ENCODE measurements around the gene DNAH17.

Gene DNAH17

GRCh38 chr17:78571329-78571728 lies 5.9 kb downstream of the DNAH17 start:
- H3K36me3 ChIP-seq (ENCODE audit: insufficient read depth, low read length): no peaks in the 10 kb centered on the region
- H3K27ac ChIP-seq (ENCODE audit: low read depth, low read length): no peak overlapping the region
- H3K4me3 ChIP-seq (ENCODE audit: low read depth in 1 of 2, low read length in 2 of 2): no peak overlapping the region
- no peaks in the 10 kb centered on the region for H3K4me1 ChIP-seq (ENCODE audit: insufficient read depth, low read length)
- no peak overlapping the region for H3K9ac ChIP-seq (ENCODE audit: low read length)
- no peaks in the 10 kb centered on the region for H3K27me3 ChIP-seq (ENCODE audit: control insufficient read depth in 1 of 2, insufficient read depth in 2 of 2, low read length in 2 of 2)
- no peaks in the 10 kb centered on the region for H3K9me3 ChIP-seq (ENCODE audit: low read length)

DNA sequence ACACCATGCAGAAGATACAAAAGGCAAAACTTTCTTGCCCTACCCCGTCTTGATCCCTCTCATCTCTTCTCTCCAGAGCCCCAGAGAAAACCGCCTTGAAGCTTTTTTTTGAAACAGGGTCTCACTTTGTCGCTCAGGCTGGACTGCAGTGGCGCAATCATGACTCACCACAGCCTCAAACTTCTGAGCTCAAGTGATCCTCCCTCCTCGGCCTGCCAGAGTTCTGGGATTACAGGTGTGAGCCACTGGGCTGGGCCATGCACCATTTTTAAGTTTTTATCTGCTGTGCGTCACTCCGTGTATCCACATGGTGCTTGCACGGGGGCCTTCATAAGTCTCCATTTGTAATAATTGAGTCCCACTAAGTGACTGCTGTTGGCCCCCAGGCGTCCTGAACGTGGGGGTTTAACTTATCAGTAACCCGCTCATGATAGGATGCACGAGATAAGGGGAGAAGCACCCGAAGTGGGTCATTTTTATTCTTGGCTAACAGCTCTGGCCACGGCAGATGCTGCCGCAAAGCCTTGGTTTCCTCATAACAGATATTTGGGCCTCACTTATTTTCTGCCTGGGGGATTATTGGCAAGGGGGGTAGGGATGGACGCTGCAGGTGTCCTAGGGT lies 8.6 kb downstream of the DNAH17 start:
- Histone ChIP-seq H3K4me1 (ENCODE audit: insufficient read depth, low read length) (no peaks in the 10 kb centered on the region), H3K9ac (ENCODE audit: low read length) (no peak overlapping the region), H3K36me3 (ENCODE audit: insufficient read depth, low read length) (no peaks in the 10 kb centered on the region), H3K9me3 (ENCODE audit: low read length) (no peaks in the 10 kb centered on the region), H3K4me3 (ENCODE audit: low read depth in 1 of 2, low read length in 2 of 2) (no peak overlapping the region), H3K27ac (ENCODE audit: low read depth, low read length) (no peak overlapping the region), H3K27me3 (ENCODE audit: control insufficient read depth in 1 of 2, insufficient read depth in 2 of 2, low read length in 2 of 2) (no peaks in the 10 kb centered on the region)

- Histone ChIP-seq H3K9me3 (ENCODE audit: low read length) (no peaks in the 10 kb centered on the region), H3K27me3 (ENCODE audit: control insufficient read depth in 1 of 2, insufficient read depth in 2 of 2, low read length in 2 of 2) (no peaks in the 10 kb centered on the region), H3K27ac (ENCODE audit: low read depth, low read length) (no peak overlapping the region), H3K4me3 (ENCODE audit: low read depth in 1 of 2, low read length in 2 of 2) (no peak overlapping the region), H3K9ac (ENCODE audit: low read length) (no peak overlapping the region), H3K36me3 (ENCODE audit: insufficient read depth, low read length) (no peaks in the 10 kb centered on the region), H3K4me1 (ENCODE audit: insufficient read depth, low read length) (no peaks in the 10 kb centered on the region)
Observed at GRCh38 chr17:78567991-78568390, 9.2 kb downstream of the DNAH17 start.

DNA sequence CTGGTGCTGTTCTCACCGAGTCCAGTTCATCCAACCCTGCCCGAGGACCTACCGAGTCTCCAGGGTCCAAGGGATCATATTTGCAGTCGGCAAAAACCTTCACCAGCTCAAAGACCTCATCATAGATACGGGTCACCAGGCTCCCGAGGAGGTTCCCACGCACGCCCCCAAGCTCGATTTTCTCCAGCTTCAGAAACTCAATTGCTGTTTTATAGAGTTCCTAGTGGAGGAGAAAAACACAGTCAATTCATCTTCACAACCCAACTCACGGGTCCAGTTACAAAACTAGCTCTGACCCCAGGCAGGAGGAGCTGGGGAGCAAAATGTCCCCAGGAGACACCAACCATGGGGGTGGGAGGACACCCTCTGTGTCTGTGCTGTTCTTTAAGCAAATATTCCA lies 10.2 kb downstream of the DNAH17 start:
- Histone ChIP-seq H3K36me3 (ENCODE audit: insufficient read depth, low read length) (no peaks in the 10 kb centered on the region), H3K4me3 (ENCODE audit: low read depth in 1 of 2, low read length in 2 of 2) (no peak overlapping the region), H3K4me1 (ENCODE audit: insufficient read depth, low read length) (no peaks in the 10 kb centered on the region), H3K27ac (ENCODE audit: low read depth, low read length) (no peak overlapping the region), H3K27me3 (ENCODE audit: control insufficient read depth in 1 of 2, insufficient read depth in 2 of 2, low read length in 2 of 2) (no peaks in the 10 kb centered on the region), H3K9me3 (ENCODE audit: low read length) (no peaks in the 10 kb centered on the region), H3K9ac (ENCODE audit: low read length) (no peak overlapping the region)

- Histone ChIP-seq H3K9ac (ENCODE audit: low read length) (no peak overlapping the region), H3K36me3 (ENCODE audit: insufficient read depth, low read length) (no peaks in the 10 kb centered on the region), H3K9me3 (ENCODE audit: low read length) (no peaks in the 10 kb centered on the region), H3K27ac (ENCODE audit: low read depth, low read length) (no peak overlapping the region), H3K4me1 (ENCODE audit: insufficient read depth, low read length) (no peaks in the 10 kb centered on the region), H3K4me3 (ENCODE audit: low read depth in 1 of 2, low read length in 2 of 2) (no peak overlapping the region), H3K27me3 (ENCODE audit: control insufficient read depth in 1 of 2, insufficient read depth in 2 of 2, low read length in 2 of 2) (peaks cover 0 to 11% of the 10 kb centered on the region in 2 donors)
Observed at GRCh38 chr17:78563189-78564145, 13.7 kb downstream of the DNAH17 start.

DNA sequence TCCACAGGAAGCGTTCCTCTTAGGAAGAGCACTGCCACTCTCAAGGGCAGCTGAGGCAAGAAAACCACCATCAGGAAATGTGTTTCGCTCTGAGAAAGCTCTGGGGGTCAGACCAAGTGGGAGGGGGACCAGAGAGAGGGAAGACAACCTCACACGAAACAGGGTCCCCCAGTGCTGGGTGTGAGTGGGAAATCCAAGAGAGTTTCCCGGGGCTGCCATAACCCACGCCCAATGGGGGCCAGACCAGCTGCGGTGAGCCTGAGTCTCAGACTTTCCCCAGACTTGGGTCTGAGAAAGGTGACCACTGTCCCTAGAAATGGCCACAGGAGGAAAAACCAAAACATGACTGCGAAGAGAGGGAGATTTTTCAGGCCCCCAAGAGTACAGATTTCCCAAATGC lies 14.5 kb downstream of the DNAH17 start:
- H3K27ac ChIP-seq (ENCODE audit: low read depth, low read length): no peak overlapping the region
- no peak overlapping the region for H3K4me3 ChIP-seq (ENCODE audit: low read depth in 1 of 2, low read length in 2 of 2)
- no peaks in the 10 kb centered on the region for H3K4me1 ChIP-seq (ENCODE audit: insufficient read depth, low read length)
- no peaks in the 10 kb centered on the region for H3K36me3 ChIP-seq (ENCODE audit: insufficient read depth, low read length)
- H3K9me3 ChIP-seq (ENCODE audit: low read length): no peaks in the 10 kb centered on the region
- H3K9ac ChIP-seq (ENCODE audit: low read length): no peak overlapping the region
- peaks cover 0 to 11% of the 10 kb centered on the region in 2 donors for H3K27me3 ChIP-seq (ENCODE audit: control insufficient read depth in 1 of 2, insufficient read depth in 2 of 2, low read length in 2 of 2)

GRCh38 chr17:78561166-78561565 lies 16.0 kb downstream of the DNAH17 start:
- H3K4me3 ChIP-seq (ENCODE audit: low read depth in 1 of 2, low read length in 2 of 2): no peak overlapping the region
- no peaks in the 10 kb centered on the region for H3K9me3 ChIP-seq (ENCODE audit: low read length)
- no peak overlapping the region for H3K27ac ChIP-seq (ENCODE audit: low read depth, low read length)
- no peak overlapping the region for H3K9ac ChIP-seq (ENCODE audit: low read length)
- H3K27me3 ChIP-seq (ENCODE audit: control insufficient read depth in 1 of 2, insufficient read depth in 2 of 2, low read length in 2 of 2): peaks cover 0 to 11% of the 10 kb centered on the region in 2 donors
- no peaks in the 10 kb centered on the region for H3K36me3 ChIP-seq (ENCODE audit: insufficient read depth, low read length)
- H3K4me1 ChIP-seq (ENCODE audit: insufficient read depth, low read length): no peaks in the 10 kb centered on the region

DNA sequence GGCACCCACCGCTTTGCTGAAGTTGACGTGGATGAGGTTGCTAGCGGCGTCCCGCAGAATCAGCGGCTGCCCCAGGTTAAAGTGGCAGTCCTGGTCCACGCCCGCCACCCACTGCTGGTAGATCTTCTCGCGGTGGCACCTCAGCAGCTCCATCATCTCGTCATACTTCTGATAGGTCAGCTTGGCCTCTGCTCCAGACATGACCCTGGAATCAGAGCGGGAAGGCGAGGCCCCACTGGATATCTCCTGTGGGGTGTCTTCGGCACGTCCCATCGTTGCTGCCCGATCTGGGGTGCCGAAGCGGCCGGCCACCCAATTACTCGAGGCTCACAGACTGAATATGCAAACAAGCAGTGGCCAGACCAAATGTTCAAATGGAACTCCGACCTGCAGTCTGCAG lies 16.5 kb downstream of the DNAH17 start:
- peaks cover 0 to 11% of the 10 kb centered on the region in 2 donors for H3K27me3 ChIP-seq (ENCODE audit: control insufficient read depth in 1 of 2, insufficient read depth in 2 of 2, low read length in 2 of 2)
- H3K4me3 ChIP-seq (ENCODE audit: low read depth in 1 of 2, low read length in 2 of 2): no peak overlapping the region
- no peaks in the 10 kb centered on the region for H3K4me1 ChIP-seq (ENCODE audit: insufficient read depth, low read length)
- H3K9me3 ChIP-seq (ENCODE audit: low read length): no peaks in the 10 kb centered on the region
- H3K36me3 ChIP-seq (ENCODE audit: insufficient read depth, low read length): no peaks in the 10 kb centered on the region
- no peak overlapping the region for H3K27ac ChIP-seq (ENCODE audit: low read depth, low read length)
- no peak overlapping the region for H3K9ac ChIP-seq (ENCODE audit: low read length)

DNA sequence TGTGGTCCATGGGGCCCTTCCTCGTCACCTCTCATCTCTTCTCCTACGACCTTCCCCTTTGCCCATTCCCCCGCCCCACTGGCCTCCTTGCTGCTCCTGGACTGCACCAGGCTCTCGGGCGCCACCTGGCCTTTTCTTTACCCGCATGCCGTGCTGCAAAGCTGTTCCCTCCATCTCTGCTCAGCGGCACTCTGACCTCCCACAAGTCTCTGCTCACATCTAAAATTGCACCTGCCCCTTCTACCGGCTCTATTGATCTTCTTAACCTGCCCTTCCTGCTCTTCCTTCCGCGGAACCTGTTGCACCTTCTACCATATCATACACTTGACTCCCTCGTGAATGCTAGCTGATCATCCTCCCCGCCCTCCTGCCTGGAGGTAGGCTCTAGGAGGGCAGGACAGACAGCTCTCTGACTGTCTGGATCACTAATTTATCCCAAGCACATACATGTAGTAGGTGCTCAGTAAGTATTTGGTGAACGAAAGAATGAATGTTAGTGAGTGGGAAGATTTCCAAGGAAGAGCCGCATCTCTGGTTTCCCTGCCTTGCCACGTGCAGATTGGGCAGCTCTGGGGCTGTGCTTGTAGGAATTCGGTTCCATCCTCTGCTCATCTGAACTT lies 17.3 kb downstream of the DNAH17 start:
- no peaks in the 10 kb centered on the region for H3K36me3 ChIP-seq (ENCODE audit: insufficient read depth, low read length)
- H3K9ac ChIP-seq (ENCODE audit: low read length): no peak overlapping the region
- H3K27me3 ChIP-seq (ENCODE audit: control insufficient read depth in 1 of 2, insufficient read depth in 2 of 2, low read length in 2 of 2): peaks cover 0 to 11% of the 10 kb centered on the region in 2 donors
- H3K27ac ChIP-seq (ENCODE audit: low read depth, low read length): no peak overlapping the region
- H3K4me1 ChIP-seq (ENCODE audit: insufficient read depth, low read length): no peaks in the 10 kb centered on the region
- H3K4me3 ChIP-seq (ENCODE audit: low read depth in 1 of 2, low read length in 2 of 2): no peak overlapping the region
- no peaks in the 10 kb centered on the region for H3K9me3 ChIP-seq (ENCODE audit: low read length)

- H3K4me1 ChIP-seq (ENCODE audit: insufficient read depth, low read length): no peaks in the 10 kb centered on the region
- H3K36me3 ChIP-seq (ENCODE audit: insufficient read depth, low read length): no peaks in the 10 kb centered on the region
- H3K9me3 ChIP-seq (ENCODE audit: low read length): no peaks in the 10 kb centered on the region
- H3K4me3 ChIP-seq (ENCODE audit: low read depth in 1 of 2, low read length in 2 of 2): no peak overlapping the region
- no peak overlapping the region for H3K27ac ChIP-seq (ENCODE audit: low read depth, low read length)
- no peak overlapping the region for H3K9ac ChIP-seq (ENCODE audit: low read length)
- H3K27me3 ChIP-seq (ENCODE audit: control insufficient read depth in 1 of 2, insufficient read depth in 2 of 2, low read length in 2 of 2): peaks cover 0 to 11% of the 10 kb centered on the region in 2 donors
Observed at GRCh38 chr17:78558989-78559388, 18.2 kb downstream of the DNAH17 start.

GRCh38 chr17:78558181-78558850 lies 18.9 kb downstream of the DNAH17 start:
- no peak overlapping the region for H3K27ac ChIP-seq (ENCODE audit: low read depth, low read length)
- peaks cover 0 to 11% of the 10 kb centered on the region in 2 donors for H3K27me3 ChIP-seq (ENCODE audit: control insufficient read depth in 1 of 2, insufficient read depth in 2 of 2, low read length in 2 of 2)
- no peaks in the 10 kb centered on the region for H3K36me3 ChIP-seq (ENCODE audit: insufficient read depth, low read length)
- H3K9me3 ChIP-seq (ENCODE audit: low read length): no peaks in the 10 kb centered on the region
- no peak overlapping the region for H3K4me3 ChIP-seq (ENCODE audit: low read depth in 1 of 2, low read length in 2 of 2)
- no peaks in the 10 kb centered on the region for H3K4me1 ChIP-seq (ENCODE audit: insufficient read depth, low read length)
- no peak overlapping the region for H3K9ac ChIP-seq (ENCODE audit: low read length)
